Osteocyte (in vitro differentiated cells): ENCODE data around the gene ADI1. TPM values are rescaled to one million over a fixed set of nuclear protein-coding genes. Genes with fewer than 3 reads are reported as not detected.
"Not testable (repeated sequence)": the region's sequence is repeated elsewhere in the genome, so short reads cannot be mapped to it uniquely, and the experiment has no call there.

ENCODE experiments used
- DNase-seq: peaks from one replicate; pipeline ENCODE4 v3.0.0; 2021; ENCODE audit warnings: mixed read lengths; ENCODE audit not compliant: unreplicated experiment; ENCODE audit errors: extremely low spot score
- H3K27ac Mint-ChIP-seq: one replicate; pipeline ENCODE4 v1.8.0; 2021; ENCODE audit warnings: mild to moderate bottlenecking, mixed read lengths; ENCODE audit not compliant: unreplicated experiment
- H3K27me3 Mint-ChIP-seq: one replicate; pipeline ENCODE4 v1.8.0; 2021; ENCODE audit warnings: mixed read lengths; ENCODE audit not compliant: unreplicated experiment
- H3K36me3 Mint-ChIP-seq: one replicate; pipeline ENCODE4 v1.8.0; 2021; ENCODE audit warnings: mixed read lengths; ENCODE audit not compliant: unreplicated experiment
- H3K4me1 Mint-ChIP-seq: one replicate; pipeline ENCODE4 v1.8.0; 2021; ENCODE audit warnings: mixed read lengths; ENCODE audit not compliant: unreplicated experiment
- H3K4me3 Mint-ChIP-seq: one replicate; pipeline ENCODE4 v1.8.0; 2021; ENCODE audit warnings: mild to moderate bottlenecking, moderate library complexity, mixed read lengths; ENCODE audit not compliant: unreplicated experiment
- H3K9me3 Mint-ChIP-seq: one replicate; pipeline ENCODE4 v1.8.0; 2021; ENCODE audit warnings: mixed read lengths; ENCODE audit not compliant: unreplicated experiment
- CTCF ChIP-seq: fragments of 200-600 bp; sonication (generic); IDR thresholded peaks from 2 replicates; pipeline ENCODE4 v1.5.0; 2021; ENCODE audit warnings: antibody characterized with exemption, mild to moderate bottlenecking, moderate library complexity
- total RNA-seq: library from RNA; stranded (reverse); gene quantifications from 2 replicates; pipeline ENCODE4 v1.2.1, GENCODE V29; 2021

The ADI1 gene
- total RNA-seq, 1 donor from 2014 or later: 54.0 TPM

GRCh38 chr2:3456125-3456524 is 63.2 kb downstream of the ADI1 start:
- H3K4me1 Mint-ChIP-seq: no peaks in the 10 kb centered on the region
- peaks cover 22% of the 10 kb centered on the region for H3K36me3 Mint-ChIP-seq
- H3K4me3 Mint-ChIP-seq: no peak overlapping the region
- no peak overlapping the region for H3K27ac Mint-ChIP-seq
- H3K27me3 Mint-ChIP-seq: no peaks in the 10 kb centered on the region
- TF ChIP-seq CTCF: no peak
- H3K9me3 Mint-ChIP-seq: no peaks in the 10 kb centered on the region
- no peak for DNase-seq

DNA sequence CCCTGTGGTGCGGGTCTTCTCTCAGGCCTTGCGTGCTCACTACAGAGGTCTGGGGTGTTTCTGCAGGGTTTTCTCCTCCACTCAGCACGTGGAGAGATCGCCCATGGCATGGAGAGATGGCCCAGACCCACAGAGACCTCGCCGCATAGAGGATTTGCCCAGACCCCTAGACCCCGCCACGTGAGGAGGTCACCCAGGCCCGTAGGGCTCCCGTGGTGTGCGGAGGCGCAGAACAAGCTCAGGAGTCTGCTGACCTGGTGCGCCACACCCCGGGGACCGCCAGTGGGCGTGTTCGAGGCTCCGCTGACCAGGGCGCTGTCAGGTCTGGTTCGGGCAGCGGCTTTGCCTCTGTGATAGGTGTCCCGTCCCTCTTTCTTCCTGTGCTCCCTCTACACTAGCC is 64.5 kb downstream of the ADI1 start:
- no peak for DNase-seq
- no peak for TF ChIP-seq CTCF
- H3K4me3 Mint-ChIP-seq: no peak overlapping the region
- H3K9me3 Mint-ChIP-seq: no peaks in the 10 kb centered on the region
- H3K4me1 Mint-ChIP-seq: no peaks in the 10 kb centered on the region
- no peak overlapping the region for H3K27ac Mint-ChIP-seq
- H3K27me3 Mint-ChIP-seq: no peaks in the 10 kb centered on the region
- peaks cover 22% of the 10 kb centered on the region for H3K36me3 Mint-ChIP-seq

- H3K4me3 Mint-ChIP-seq, H3K9me3 Mint-ChIP-seq, H3K27me3 Mint-ChIP-seq, H3K27ac Mint-ChIP-seq, H3K4me1 Mint-ChIP-seq: not testable (repeated sequence)
- DNase-seq: peak; percentile 74
- peaks cover 26% of the 10 kb centered on the region for H3K36me3 Mint-ChIP-seq
Observed at GRCh38 chr2:3454005-3454404, 65.3 kb downstream of the ADI1 start.

- DNase-seq: peak; percentile 67
- Mint-ChIP-seq H3K4me1 (no peaks in the 10 kb centered on the region), H3K4me3 (no peak overlapping the region), H3K27me3 (no peaks in the 10 kb centered on the region), H3K36me3 (peaks cover 25% of the 10 kb centered on the region), H3K27ac (no peak overlapping the region), H3K9me3 (no peaks in the 10 kb centered on the region)
- no peak for TF ChIP-seq CTCF
Observed at GRCh38 chr2:3453190-3453999, 65.9 kb downstream of the ADI1 start.

DNA sequence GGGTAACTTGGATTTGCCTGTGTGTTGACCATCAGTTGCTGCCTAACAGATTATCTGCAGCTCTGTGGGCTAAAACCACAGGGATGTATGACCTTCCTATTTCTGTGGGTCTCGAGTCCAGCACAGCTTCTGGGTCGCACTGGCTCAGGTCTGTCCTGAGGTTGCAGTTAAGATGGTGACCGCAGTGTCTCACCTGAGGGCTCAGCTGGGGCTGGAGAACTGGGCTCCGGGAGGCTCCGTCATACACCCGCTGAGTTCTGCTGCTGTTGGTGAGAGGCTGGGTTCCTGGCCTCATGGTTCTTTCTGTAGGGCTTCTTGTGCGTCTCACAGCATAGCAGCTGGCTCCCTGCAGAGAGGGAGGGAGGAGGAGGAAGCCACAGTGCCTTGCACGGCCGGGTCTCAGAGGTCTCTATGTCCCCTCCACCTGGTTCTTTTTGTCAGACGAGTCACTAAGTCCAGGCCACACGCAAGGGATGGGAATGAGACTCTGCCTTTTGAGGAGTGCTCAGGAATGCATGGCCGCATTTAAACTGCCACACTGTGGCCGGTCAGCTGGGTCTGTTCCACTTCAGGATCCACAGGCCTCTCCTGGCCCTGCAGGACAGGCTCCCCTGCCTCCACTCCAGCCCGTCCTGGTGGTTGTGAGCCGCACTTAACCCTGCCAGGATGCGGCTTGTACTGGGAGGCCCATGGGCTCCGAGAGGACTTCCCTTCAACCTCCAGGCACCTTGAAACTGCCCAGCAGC is 67.2 kb downstream of the ADI1 start:
- Mint-ChIP-seq H3K4me1 (no peaks in the 10 kb centered on the region), H3K27ac (no peak overlapping the region), H3K9me3 (no peaks in the 10 kb centered on the region), H3K27me3 (no peaks in the 10 kb centered on the region), H3K4me3 (no peak overlapping the region), H3K36me3 (peaks cover 25% of the 10 kb centered on the region)
- TF ChIP-seq CTCF: no peak
- DNase-seq: no peak
